Activated T-cell treated with anti-CD3 and anti-CD28 coated beads, Interleukin-2, amount 50 U/mL, for 48 hours (primary cell): ENCODE measurements around the gene HDLBP.

Source experiments
- DNase-seq, 2 experiments: peaks; one replicate each; pipeline ENCODE4 v3.0.0-alpha.2; 2020

HDLBP gene

GRCh38 chr2:241315093-241315878 lies at the start of gene HDLBP:
Gene HDLBP (minus strand): TSS chr2:241315672. CDS start chr2:241266869, 48,803 bp downstream.
- peak; percentile 100 for DNase-seq

GRCh38 chr2:241364781-241365180 lies 49.3 kb upstream of the HDLBP start:
- no peak for DNase-seq

DNA sequence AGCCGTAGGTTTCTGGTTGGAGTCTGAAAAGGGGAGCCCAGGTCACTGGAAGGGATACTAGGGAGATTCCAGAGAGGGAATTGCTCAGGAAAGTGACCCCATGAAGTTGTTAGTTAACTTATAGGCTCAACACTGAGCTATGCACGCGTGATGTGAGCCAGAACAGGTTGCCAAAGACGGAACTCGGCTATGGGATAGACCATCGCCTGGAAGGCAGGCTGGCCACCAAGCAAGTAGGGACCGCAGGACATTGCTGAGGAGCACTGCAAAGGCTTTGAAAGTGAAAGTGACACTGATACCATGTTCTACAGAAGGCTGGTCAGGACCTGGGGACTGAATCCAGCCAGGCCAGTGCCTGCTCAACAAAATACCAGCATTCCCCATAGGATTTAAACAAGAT lies 48.0 kb upstream of the HDLBP start:
- DNase-seq = no peak

- no peak for DNase-seq
Observed at GRCh38 chr2:241359481-241360045, 44.1 kb upstream of the HDLBP start.

DNA sequence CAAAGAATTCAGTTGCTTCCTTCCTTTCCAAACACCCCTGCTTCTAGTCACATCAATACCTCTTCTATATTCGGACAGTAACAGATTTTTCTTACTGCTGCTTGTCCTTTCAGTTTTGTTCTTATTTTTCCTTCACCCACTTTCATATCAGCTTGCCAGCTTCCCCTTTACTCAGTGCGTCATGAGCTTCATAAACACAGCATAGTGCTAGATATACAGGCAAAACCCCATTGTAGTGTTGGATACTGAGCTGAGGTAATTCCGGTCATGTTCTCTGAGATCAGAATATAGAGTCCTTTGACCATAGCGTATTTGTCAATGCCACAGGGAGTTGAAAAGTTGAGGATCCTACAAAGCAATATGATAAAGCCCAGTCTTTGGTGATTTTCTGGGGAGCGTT lies 43.0 kb upstream of the HDLBP start:
- no peak for DNase-seq

- DNase-seq = no peak
Observed at GRCh38 chr2:241357531-241357930, 42.1 kb upstream of the HDLBP start.

DNA sequence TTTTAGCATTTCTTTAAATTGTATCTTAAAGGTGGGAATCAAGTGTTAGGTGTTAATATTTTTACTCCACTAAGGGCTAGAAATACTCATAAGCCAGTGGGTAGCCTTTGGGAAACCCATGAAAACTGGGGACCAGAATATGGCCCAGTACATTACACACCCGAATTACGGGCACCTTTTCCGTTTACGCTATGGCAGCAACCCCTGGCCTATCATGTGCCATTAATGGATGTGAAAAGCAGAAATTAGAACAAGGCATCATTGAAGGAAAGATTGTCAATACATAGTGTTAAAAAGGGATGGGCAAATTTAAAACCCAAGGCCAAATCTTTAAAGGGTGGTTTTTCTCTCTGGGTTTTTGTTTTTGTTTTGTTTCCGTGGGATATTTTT lies 41.4 kb upstream of the HDLBP start:
- DNase-seq = no peak

- peak; percentile 96 to 97 for DNase-seq
Observed at GRCh38 chr2:241355983-241356870, 40.8 kb upstream of the HDLBP start, which contains the start of gene FARP2. Gene FARP2 (plus strand): TSS chr2:241356285. CDS start chr2:241373108, 16,823 bp downstream.

DNA sequence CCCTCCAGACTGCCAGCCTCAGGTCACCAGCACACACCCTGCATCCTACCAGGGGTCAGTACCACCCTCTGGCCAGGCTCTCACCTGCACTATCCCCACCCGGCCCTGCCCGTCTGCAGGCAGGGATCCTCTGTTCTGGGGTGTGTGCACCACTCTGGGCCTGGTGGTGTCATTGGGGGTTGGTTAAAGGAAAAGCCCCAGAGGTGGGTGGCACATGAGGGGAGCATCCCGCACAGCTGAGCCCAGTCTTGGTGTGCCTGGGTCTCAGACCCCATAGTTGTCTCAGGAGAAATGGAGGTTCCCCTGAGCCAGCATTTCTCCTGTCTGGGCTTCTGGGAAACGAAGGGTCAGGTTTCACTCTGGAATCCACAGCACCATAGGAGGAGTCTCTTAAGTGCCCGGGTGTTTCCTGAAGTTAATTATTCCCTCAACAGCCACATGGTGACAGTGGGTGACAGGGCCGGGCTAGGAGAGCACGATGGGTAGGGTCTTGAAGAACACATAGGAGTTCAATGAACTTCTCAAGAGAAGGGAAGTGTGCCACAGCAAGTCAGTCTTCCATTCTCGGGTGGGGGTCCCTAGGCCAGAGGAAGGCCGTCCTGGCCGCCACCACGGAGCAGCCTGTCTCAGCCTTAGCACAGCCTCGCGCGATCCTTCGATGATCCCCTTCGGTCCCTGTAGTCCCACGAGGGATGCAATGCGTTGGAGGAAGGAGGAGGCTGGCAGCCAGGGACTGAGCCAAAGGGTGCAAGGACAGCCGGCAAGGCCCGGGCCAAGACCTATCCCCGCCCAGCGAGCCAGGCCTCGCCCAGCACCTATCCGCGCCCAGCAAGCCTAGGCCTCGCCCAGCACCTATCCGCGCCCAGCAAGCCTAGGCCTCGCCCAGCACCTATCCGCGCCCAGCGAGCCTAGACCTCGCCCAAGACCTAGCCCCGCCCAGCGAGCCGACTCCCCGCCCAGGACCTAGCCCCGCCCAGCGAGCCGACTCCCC lies 39.5 kb upstream of the HDLBP start:
- DNase-seq = peak; percentile 75 to 81

- DNase-seq = no peak
Observed at GRCh38 chr2:241352227-241352626, 36.8 kb upstream of the HDLBP start.

GRCh38 chr2:241351640-241352031 lies 36.2 kb upstream of the HDLBP start:
- no peak for DNase-seq

DNA sequence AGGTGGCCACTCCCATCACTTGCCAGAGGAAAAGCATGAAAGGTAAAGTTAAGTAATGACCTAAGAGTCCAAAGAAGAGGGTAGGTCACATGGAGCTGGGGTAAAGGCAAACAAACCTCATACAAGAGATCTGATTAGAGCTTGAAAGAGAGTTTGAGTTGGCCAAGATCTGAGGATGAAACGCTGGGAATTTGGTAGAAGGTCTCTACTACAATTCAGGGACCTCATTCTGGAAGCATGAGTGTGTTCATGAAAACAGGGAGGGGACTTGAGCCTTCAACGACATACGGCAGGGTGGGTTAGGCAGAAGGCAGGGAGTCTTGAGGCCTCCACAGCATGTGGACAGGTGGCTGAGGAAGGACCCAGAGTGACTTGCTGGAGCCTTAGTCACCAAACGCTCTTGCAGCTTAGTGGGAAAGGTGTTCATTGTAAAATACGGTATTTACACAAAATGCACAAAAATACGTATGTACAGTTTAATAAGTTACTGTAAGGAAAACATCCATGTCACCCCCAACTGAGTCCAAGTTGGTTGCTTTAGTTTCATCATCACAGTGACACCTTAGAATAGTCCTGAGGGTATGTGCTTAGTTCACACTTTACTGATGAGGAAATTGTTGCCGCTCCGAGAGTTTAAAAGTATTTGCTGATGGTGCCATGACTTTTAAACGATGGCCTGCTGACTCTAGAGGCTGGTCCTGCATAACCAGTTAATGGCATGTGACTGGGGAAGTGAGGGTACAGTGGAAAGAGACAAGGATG lies 35.6 kb upstream of the HDLBP start:
- no peak for DNase-seq

DNA sequence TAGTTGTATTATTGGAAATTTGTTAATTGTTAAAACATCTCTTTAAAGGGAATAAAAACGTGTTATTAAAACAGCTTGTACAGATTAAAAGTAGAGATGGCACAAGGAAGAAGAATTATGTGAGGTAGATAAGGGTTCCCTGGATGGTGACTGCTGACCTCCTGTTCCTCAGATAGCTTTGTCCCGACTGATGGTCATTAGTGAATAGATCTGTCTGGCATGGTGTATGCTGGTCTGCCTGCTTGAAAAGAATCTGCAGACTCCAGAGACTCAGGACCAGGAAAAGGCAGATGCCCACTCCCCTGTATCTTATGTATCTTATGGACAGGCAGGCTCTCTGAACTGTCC lies 35.0 kb upstream of the HDLBP start:
- no peak for DNase-seq

DNA sequence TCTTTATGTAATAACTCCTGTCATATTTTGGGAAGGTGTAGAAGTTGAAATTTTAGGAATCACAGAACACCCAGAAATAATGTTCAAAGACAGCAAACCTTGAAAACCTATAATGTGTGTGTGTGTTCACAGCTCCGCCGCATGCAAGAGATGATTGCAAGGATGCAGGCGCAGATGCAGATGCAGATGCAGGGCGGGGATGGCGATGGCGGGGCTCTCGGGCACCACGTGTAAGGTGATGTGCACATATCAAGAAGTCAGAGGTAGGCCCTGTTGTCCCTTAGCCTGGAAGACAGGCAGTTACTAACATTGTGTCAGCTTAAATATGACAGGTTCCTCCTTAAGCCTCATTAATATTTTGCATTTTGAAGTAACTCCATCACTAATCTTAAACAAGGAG lies 34.5 kb upstream of the HDLBP start:
- DNase-seq = no peak

GRCh38 chr2:241344925-241345651 lies 29.6 kb upstream of the HDLBP start:
- no peak for DNase-seq

DNA sequence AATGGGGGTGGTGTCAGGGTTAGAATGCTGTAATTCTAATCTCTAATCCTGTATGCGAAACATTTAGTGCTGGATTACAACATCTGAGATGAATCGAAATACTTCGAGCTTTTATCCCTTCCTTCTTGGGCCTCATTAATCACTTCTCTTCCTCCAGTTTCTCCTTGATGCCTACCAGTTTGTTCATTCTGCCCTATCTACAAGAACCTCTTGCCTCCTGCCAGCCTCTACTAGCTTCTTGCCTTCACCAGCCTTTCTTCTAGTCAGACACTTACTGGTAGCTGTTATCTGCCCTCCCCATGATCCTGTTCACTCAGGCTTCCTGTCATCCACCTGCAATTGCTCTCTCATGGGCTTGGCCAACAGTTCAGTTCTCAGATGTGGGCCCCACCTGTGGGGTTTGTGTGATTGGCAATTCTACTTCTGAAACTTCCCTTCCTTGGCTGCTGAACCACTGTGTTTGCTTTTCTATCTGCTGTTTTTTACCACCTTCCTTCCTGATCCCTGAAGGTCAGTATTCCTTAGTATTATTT lies 25.2 kb upstream of the HDLBP start:
- DNase-seq = no peak

GRCh38 chr2:241339839-241340630 lies 24.6 kb upstream of the HDLBP start:
- no peak for DNase-seq

GRCh38 chr2:241334813-241335212 lies 19.3 kb upstream of the HDLBP start:
- DNase-seq = no peak

DNA sequence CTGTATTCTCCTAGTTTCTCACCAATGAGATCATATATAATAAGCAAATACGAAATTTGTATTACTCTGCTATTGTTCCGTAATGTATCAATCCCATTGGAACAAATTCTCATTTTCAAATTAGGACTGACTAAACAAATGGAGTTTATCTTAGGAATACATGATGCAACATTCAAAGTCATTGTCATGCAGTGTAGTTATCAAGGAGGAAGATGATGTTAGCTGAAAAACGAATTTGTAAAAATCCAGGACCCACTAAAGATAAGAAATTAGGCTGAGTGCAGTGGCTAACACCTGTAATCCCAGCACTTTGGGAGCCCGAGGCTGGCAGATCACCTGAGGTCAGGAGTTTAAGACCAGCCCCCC lies 15.1 kb upstream of the HDLBP start:
- no peak for DNase-seq
